GM18511 (cell line): Measurements from ENCODE around the gene WDR70.
"Not testable (repeated sequence)": the region's sequence is repeated elsewhere in the genome, so short reads cannot be mapped to it uniquely, and the experiment has no call there.

Experiments used
- ATAC-seq: cut with Tn5 transposase; IDR thresholded peaks from one replicate; pipeline ENCODE4 v1.9.1; 2021; ENCODE audit warnings: mild to moderate bottlenecking, moderate library complexity; ENCODE audit not compliant: unreplicated experiment

Gene WDR70

GRCh38 chr5:37787742-37788141 is 408.6 kb downstream of the WDR70 start:
- ATAC-seq = no peak

DNA sequence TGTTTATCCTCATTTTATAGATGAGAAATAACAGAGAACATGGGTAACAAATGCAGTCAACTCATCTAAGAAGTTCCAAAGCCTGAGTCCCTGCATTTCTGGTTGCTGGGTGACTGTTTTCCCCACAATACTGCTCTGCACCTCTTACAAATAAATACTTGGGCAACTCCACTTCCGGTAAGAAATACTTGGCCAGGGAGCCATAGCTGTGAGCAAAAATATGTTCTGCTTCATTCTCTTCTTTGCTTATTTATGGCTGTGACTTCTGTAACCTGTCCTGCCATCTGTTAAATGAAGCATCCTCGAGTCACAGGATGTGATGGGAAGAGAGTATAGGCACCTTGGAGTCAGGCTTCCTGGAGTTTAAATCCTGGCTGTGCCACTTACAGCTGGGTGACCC is 410.9 kb downstream of the WDR70 start:
- no peak for ATAC-seq

DNA sequence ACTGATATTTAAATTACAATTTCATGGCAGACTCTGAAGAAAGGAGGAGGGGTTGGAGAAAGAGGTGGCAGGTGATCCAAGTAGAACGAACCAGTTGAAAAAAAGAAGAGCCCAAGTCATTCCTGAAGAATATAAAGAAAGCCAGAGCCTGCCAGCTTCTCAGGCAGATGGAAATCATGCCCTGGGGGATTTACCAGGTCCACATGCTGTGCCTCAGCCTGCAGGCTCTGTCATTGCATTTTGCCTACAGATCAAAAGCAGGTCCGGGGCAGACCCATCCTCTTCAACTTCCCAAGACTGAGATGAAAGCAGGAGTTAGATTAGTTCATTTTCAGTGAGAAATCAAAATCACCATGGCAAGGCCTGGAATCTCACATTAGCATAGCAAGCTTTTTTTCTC is 412.2 kb downstream of the WDR70 start:
- no peak for ATAC-seq

DNA sequence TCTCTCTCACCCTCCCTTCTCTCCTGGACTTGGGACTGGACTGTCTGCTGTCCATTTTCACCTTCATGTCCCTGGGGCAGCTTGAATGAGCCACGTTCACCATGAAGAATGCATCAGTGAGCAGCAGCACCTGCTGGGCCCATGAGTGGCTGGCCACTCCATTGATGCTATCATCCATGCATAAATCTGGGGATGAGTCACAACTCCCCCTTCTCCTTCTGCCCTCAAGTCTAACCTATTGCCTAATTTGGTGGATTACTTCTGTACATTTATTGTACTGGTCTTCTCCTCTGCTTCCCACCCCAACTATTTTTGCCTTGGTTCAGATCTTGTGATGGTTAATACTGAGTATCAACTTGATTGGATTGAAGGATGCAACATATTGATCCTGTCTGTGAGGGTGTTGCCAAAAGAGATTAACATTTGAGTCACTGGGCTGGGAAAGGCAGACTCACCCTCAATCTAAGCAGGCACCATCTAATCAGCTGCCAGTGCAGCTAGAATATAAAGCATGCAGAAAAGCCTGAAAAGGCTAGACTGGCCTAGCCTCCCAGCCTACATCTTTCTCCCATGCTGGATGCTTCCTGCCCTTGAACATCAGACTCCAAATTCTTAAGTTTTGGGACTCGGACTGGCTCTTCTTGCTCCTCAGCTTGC is 414.0 kb downstream of the WDR70 start:
- ATAC-seq = no peak

DNA sequence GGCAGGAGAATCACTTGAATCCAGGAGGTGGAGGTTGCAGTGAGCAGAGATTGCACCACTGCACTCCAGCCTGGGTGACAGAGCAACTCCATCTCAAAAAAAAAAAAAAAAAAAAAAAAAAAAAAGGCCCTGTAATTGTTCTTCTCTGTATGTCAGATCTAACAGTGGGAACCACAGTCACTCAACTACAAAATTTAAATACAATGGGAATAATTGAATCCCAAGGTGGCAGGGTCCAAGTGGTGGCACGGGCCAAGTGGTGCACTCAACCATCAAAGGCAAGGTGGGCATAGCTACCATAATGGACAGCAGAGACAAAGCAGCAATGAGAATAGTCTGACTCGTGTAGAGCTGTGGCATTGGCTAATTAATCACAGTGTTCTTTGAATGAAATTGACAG is 416.2 kb downstream of the WDR70 start:
- ATAC-seq = not testable (repeated sequence)

- ATAC-seq = not testable (repeated sequence)
These were observed 417.3 kb downstream of the WDR70 start for GRCh38 chr5:37796435-37796834.

DNA sequence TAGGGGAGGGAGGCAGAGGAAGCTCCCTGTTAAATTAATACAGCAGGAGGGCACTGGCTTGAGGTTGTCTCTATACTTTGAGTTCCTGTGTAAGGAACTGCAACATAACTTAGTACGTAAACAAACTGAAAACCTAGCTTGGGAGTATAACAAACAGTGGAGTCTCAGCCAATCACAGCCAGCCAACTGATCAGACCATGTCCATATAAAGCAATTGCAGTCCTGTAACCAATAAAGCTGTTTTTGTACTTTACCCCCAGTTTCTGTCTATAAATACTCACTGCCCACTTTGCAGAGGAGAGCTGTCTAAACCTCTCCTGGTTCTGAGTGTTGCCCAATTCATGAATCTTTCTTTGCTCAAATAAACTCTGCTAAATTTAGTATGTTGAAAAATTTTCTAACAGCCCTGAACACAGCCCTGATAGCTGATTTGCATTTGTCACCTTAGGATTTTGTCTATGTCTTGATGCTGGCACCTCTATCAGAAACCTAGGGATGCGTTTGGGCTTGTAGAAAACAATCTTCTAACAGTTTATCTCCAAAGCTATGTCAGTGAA is 420.8 kb downstream of the WDR70 start:
- no peak for ATAC-seq

- no peak for ATAC-seq
These were observed 422.4 kb downstream of the WDR70 start for GRCh38 chr5:37801521-37801920.
